SK-N-MC (cell line): ENCODE data around the gene PMPCA.

Experiments used
- EZH2 ChIP-seq: fragments of 200-600 bp; sonication (generic); IDR thresholded peaks from one replicate; pipeline ENCODE4 v1.6.1; 2017; ENCODE audit warnings: antibody characterized with exemption
- POLR2AphosphoS5 ChIP-seq: IDR thresholded peaks from 2 replicates; pipeline ENCODE4 v1.6.1; 2012; ENCODE audit warnings: mild to moderate bottlenecking, low read depth, low read length, borderline replicate concordance

DNA sequence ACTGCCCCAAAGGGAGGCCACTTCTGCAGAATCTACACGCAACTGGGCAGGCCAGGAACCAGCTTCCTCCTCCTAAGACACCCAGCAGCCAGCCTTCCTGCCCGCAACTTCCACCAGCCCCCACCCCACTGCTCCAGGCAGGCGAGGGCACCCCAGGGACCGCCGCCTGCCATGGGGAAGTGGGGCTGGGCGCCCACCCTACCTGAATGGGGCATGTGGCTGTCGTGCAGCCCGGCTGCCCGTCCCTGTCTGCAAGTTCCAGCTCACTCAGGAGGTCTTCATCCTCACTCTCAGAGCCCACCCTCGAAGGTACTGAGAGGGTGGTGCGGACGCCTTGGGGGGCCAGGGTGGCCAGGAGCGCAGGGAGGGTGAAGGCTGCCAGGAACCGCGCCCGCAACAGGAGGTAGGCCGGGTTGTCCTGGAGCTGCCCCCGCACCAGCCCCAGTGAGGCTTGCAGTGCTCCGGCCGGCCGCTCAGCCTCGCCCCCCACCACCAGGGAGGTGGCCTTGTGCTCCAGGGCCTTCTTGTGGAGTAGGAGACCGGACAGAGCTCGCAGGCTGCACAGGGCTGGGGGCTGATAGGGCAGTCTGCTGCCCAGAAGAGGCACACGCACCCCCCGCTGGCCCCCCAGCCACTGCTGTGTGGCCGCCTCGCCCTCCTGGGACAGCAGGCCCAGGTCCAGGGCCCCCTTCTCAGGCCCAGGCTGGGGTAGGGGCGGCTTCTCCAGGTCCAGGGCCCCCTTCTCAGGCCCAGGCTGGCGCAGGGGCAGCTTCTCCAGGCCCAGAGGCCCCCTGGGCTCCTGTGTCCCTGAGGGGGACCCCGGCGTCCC, 32.9 kb upstream of the PMPCA start:
- TF ChIP-seq POLR2AphosphoS5, result no peak
- no peak for TF ChIP-seq EZH2
